GM18511 (cell line): ENCODE measurements around the gene ITGA3.
"Not testable (repeated sequence)": the region's sequence is repeated elsewhere in the genome, so short reads cannot be mapped to it uniquely, and the experiment has no call there.

Source experiments
- ATAC-seq: cut with Tn5 transposase; IDR thresholded peaks from one replicate; pipeline ENCODE4 v1.9.1; 2021; ENCODE audit warnings: mild to moderate bottlenecking, moderate library complexity; ENCODE audit not compliant: unreplicated experiment

The ITGA3 gene

GRCh38 chr17:50034498-50035364 is 21.2 kb upstream of the ITGA3 start:
- no peak for ATAC-seq

DNA sequence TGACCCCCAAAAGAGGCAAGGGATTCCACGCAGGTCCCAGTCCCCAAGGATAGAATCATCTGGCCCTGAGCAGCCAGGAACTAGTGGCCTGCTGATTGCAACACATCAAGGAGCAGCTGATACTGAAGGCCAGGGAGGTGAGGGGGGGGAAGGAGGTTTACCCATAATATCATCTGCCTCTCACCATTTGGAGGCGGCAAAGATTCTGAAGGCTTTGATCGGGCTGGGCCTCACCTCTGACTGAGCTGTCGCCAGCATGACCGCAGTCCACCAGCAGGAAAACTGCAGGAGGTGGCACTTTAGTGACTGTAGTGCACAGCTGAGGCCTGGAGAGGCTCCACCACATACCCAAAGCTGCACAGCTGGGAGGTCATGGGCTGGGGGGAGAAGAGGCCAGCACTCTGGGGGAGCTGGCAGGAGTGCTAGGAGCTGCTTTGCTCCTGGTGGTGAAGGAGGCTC is 20.5 kb upstream of the ITGA3 start:
- ATAC-seq = no peak

- ATAC-seq = no peak
Observed at GRCh38 chr17:50035945-50036344, 20.0 kb upstream of the ITGA3 start.

DNA sequence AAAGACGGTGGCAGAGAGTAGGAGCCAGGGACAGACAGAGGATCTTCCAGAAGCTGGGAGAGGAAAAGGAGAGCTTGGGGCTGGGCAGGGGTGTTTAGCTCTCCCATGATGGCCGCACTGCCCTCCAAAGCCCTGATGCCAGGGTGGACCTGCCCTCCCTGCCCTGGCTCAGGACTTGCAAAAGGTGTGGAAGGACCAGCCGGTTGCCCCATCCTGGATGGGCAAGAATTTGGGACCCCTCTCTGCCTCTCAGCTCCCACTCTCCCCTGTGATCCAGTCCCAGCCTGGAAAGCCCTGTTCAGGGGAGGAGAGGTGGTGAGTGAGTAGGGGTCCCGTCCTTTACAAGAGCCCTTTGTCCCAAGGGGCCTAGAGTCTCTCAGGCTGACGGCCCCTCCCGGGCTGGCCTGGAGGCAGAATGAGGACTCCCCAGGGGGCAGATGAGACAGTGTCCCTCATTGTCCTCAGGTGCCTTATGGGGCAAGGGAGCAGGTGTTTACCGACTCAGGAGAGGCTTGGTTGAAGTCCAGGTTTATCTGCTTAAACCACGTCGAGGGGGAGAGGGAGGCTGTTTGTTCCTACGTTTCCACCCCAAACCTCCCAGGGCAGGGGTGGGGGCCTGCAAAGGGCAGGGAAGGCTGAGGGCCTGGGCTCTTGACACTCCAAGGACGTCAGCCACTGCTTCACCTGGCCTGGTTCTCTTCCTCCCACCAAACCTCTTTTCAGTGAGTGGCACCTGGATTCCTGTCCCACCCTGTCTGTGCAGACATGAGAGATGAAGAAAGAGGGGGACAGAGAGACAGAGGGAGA is 19.3 kb upstream of the ITGA3 start:
- no peak for ATAC-seq

DNA sequence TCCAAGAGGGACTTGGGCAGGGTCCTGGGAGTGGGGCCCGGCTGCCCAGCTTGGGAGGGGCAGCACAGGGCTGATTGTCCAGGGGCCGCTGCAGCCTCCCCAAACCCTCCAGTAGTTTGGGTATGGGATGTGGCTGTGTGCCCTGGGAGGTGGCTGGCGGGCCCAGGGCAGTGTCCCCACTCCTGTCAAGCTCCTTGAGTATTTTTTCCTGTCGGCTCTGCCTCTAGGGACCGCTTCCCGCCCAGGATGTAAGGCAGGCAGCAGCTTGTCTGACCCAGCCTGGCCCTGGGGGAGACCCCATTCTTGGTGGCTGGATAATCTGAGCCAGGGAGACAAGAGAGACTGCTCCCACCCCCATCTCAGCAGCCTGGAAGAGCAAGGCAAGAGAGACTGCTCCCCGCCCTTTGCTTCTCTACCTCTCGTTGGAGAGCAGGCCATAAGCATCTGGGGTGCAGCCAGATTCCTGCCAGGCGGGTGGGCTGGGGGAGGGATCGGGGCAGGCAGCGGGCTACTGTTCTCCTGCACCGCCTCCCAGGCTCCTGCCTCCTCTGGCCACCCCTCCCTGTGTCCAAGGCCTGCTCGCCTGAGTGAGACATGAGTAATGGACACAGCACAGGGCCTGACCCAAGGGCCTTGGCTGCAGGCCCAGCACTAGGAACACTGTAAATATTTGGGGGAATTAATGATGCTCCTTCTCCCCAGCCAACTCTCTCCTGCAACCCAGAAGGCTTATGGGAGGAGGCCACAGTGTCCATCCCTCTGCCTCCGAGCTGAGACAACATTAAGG is 18.4 kb upstream of the ITGA3 start:
- no peak for ATAC-seq

DNA sequence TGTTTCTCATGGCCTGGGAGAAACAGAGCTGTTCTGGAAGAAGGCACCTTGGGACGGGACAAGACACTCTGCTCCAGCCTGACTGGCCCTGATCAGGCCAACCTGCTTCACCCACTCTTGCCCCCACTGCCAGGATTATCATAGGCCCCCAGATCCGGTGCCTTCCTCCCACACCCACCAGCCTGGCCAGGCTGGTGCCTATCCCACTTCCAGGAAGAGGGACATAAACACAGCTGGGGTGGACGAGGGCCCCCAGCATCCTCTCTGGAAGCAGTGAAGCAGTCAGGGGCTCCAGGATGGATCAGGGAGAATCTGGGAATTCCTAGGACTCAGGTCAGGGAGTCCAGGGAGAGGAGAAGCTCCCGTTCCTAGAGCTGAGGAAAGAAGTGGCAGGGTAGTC is 16.9 kb upstream of the ITGA3 start:
- ATAC-seq = no peak

GRCh38 chr17:50040496-50040895 is 15.4 kb upstream of the ITGA3 start:
- not testable (repeated sequence) for ATAC-seq

DNA sequence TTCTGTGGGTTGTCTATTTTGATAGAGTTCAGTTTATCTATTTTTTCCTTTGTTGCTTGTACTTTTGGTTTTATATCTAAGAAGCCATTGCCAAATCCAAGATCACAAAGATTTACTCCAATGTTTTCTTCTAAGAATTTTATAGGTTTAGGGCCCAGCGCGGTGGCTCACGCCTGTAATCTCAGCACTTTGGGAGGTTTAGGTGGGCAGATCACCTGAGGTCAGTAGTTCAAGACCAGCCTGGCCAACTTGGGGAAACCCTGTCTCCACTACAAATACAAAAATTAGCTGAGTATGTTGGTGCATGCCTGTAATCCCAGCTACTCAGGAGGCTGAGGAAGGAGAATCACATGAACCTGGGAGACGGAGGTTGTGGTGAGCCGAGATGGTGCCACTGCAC is 13.7 kb upstream of the ITGA3 start:
- no peak for ATAC-seq

GRCh38 chr17:50043290-50044148 is 12.4 kb upstream of the ITGA3 start:
- no peak for ATAC-seq

DNA sequence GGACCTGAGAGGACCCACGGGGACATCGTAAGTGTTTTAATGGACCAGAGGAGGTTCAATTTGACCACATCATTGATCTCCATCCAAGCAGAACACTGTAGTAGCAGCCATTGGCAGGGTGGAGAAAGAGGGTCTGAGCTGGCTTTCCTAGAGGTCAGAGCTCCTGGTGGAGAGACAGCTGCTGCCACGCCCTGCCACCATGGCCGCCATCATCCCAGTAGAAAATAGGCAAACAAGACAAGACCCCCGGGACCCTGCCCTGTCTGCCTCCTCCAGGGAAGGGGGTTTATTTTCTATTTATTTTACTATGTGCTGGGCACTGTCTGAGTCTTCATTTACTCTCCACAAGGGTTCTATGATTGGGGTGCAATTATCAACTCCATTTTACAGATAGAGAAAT is 11.4 kb upstream of the ITGA3 start:
- no peak for ATAC-seq

- ATAC-seq = no peak
Observed at GRCh38 chr17:50045154-50045553, 10.8 kb upstream of the ITGA3 start.

DNA sequence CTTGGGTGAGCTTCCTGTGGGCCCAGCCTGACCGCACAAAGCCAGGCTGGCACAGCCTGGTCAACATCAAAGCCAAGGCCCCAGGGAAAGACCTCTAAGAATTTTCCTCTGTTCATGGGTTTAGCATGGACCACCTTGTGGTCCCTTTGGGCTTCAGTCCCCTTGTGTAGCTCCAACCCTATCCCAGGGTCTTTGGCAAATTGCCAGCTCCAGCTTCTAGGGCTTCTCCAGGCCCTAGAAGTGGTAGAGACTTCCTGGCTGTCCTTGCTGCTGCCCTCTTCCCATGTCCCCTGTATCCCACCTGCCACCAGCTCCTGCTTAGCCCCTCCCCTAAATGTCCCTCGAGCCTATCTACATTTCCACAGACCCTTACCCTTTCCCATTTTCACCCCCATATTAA is 9.7 kb upstream of the ITGA3 start:
- ATAC-seq = no peak

DNA sequence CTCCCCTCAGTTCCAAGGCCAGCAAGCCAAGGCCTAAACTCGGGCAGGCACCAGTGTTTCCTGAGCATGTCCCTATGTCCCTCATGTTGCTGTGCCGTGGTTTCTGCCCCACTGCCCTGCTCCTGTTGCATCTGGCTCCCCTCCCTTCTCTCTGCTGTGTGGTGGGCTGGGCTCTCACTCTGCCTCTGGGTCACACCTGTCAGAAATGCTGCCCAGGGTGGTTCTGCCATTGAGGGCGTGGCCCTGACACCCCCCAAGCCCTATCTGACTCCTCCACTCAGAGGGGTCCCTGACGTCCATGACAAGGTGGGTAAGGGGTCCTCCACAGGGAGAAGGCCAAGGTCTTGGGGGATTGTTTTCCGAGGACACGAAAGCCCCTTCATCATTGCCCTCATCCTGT is 9.2 kb upstream of the ITGA3 start:
- no peak for ATAC-seq

DNA sequence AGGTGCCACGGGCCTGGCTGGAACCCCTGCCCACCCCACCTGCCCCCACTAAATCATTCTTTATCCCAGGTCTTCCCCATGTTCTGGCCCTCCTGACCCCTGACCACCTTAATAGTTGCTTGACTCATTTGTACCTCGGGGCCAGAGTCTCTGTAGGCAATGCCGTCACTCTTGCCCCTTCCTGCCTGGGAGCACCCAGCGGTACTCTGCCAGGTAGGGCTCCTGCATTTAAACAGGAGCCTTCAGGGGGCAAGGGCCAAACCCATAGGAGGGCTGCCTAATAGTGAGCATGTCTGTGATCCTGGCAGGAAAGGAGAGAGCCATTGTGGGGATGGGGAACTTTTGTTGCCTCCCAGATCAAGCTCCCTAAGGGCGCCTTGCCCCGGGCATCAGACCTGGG is 8.8 kb upstream of the ITGA3 start:
- ATAC-seq = no peak

DNA sequence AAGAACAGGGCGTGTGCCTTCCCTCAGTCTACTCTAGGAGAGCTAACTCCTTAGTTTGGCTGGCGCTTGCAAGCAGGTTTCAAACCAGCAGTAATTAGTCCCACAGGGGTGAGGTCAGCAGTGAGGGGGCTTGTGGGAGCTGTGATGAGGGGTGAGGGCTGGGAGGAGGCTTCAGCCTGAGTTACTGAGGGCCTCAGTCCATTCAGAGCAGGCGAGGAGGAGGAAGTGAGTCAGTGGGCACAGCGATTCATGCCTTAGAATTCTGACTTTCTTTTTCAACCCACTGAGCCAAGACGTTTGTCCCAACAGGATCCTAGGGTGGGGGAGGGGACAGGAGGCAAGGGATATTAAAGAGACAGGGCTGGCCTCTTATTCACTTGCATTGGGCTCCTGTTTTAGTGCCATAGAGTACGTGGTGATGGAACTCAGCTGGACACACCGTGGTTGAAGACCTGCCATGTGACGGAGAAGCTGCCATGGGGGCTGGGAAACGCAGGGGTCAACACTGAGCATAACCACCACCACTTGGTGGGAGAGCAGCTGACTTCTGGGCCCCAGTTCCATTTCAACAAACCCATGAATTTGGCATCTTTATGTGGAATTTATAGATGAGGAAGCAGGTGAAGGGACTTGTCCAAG is 8.3 kb upstream of the ITGA3 start:
- ATAC-seq = no peak

DNA sequence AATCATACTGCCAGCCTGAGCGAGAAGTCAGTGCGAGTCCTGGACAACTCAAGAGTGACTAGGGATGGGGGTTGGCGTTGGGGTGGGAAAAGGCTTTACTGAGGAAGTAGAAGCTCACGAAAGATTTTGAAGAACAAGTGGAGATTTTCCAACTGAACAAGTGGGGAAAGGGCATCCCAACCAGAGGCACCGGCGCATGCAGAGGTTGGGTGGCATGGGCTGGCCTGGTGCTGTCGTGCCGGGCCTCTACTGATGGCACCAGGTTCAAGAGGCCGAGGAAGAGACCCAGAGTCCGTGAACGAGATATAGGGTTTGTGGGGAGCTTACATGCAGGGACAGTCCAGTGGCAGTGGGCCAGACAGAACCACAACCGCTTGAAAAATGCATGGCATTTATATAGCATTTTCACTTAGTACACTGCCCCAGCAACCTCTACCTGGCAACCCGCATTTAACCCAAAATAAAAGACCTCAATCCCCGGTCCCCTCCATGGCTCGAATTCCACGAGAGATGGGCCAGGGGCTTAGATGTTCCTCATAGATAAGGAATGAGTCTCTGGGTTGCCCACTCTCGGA is 7.7 kb upstream of the ITGA3 start:
- no peak for ATAC-seq

GRCh38 chr17:50048988-50049387 is 6.9 kb upstream of the ITGA3 start:
- ATAC-seq = no peak

- ATAC-seq = no peak
Observed at GRCh38 chr17:50049636-50050035, 6.3 kb upstream of the ITGA3 start.

GRCh38 chr17:50050431-50051032 is 5.4 kb upstream of the ITGA3 start:
- no peak for ATAC-seq
